Transverse colon (tissue), 4 donors: Measurements from ENCODE around the gene TNFSF11. TPM values are rescaled to one million over a fixed set of nuclear protein-coding genes. Genes with fewer than 3 reads are reported as not detected.

Source experiments
- DNase-seq: peaks from one replicate; pipeline ENCODE4 v3.0.0-alpha.2; 2019
- H3K27ac ChIP-seq, 4 donors: fragments of 200-600 bp; sonication (generic); 2 replicates each; pipeline ENCODE4 v1.5.1; 2016 to 2018; ENCODE audit warnings: inconsistent platforms in 4 of 4
- H3K27me3 ChIP-seq: fragments of 200-600 bp; sonication (generic); 2 replicates; pipeline ENCODE4 v1.5.1; 2017; ENCODE audit warnings: inconsistent platforms
- H3K36me3 ChIP-seq, 4 donors: fragments of 200-600 bp; sonication (generic); 2 replicates each; pipeline ENCODE4 v1.5.1; 2017 to 2019; ENCODE audit warnings: inconsistent platforms in 4 of 4
- H3K4me1 ChIP-seq, 4 donors: fragments of 200-600 bp; sonication (generic); 2 replicates each; pipeline ENCODE4 v1.5.1; 2017 to 2020; ENCODE audit warnings: inconsistent platforms in 4 of 4
- H3K4me3 ChIP-seq, 4 donors: fragments of 200-600 bp; sonication (generic); 1 replicate in 1 of 4; 2 replicates in 3 of 4; pipeline versions ENCODE4 v1.5.1 to v1.6.1; 2017 to 2019; ENCODE audit warnings: inconsistent platforms in 4 of 4
- H3K9me3 ChIP-seq, 2 donors: fragments of 200-600 bp; sonication (generic); 2 replicates each; pipeline ENCODE4 v1.5.1; 2017 to 2019; ENCODE audit warnings: inconsistent platforms in 2 of 2
- EP300 ChIP-seq: sonication (generic); formaldehyde crosslinking; IDR thresholded peaks from one replicate; pipeline ENCODE4 v1.6.1; 2017; ENCODE audit warnings: antibody characterized with exemption, low read depth
- POLR2A ChIP-seq: fragments of 450-650 bp; IDR thresholded peaks from one replicate; pipeline ENCODE4 v1.6.1; 2016; ENCODE audit warnings: antibody characterized with exemption, mild to moderate bottlenecking, moderate library complexity
- POLR2AphosphoS5 ChIP-seq, 3 donors: sonication (generic); formaldehyde crosslinking; IDR thresholded peaks; one replicate each; pipeline ENCODE4 v1.6.1; 2016; ENCODE audit warnings: antibody characterized with exemption in 3 of 3
- WGBS, 2 donors: methylation state at CpG; one replicate each; pipeline ENCODE4 v1.1.5; 2018; ENCODE audit warnings: low coverage in 1 of 2; 5-methylcytosine and 5-hydroxymethylcytosine counted together
- in situ Hi-C, 4 donors: fragments of 200-750 bp; cut with MboI; loops; one replicate each; pipeline versions ENCODE4 v1.15.0 to v1.15.1; 2017; ENCODE audit warnings: low sequenced_read_pairs in 3 of 4, low pct_ligation_motif_present in 1 of 4, low pct_unique_long_range_greater_than_20kb in 1 of 4
- intact Hi-C: fragments of 100-400 bp; cut with DNase I; formaldehyde crosslinking; loops from one replicate; pipeline ENCODE4 v1.15.1; 2023; ENCODE audit warnings: low total_unique reads
- total RNA-seq, 4 donors: library from RNA; depleted of rRNA; stranded (reverse); fragments of >200 nt; gene quantifications; one replicate each; pipeline ENCODE4 v1.1.0, GENCODE V29; 2016
- TF ChIP-seq, protein P1 (sequence below), 5 experiments: fragments of 200-600 bp in 3 of 5; fragments of 450-650 bp in 2 of 5; sonication (generic) in 3 of 5; IDR thresholded peaks; 1 replicate in 2 of 5; 2 replicates in 3 of 5; pipeline ENCODE4 v1.5.1; 2016 to 2017; ENCODE audit warnings: antibody characterized with exemption in 5 of 5, inconsistent platforms in 3 of 5, mild to moderate bottlenecking in 2 of 5, moderate library complexity in 1 of 5

TNFSF11 gene
- total RNA-seq, 4 donors from 2014 or later: 0.79 TPM; not detected in 3

DNA sequence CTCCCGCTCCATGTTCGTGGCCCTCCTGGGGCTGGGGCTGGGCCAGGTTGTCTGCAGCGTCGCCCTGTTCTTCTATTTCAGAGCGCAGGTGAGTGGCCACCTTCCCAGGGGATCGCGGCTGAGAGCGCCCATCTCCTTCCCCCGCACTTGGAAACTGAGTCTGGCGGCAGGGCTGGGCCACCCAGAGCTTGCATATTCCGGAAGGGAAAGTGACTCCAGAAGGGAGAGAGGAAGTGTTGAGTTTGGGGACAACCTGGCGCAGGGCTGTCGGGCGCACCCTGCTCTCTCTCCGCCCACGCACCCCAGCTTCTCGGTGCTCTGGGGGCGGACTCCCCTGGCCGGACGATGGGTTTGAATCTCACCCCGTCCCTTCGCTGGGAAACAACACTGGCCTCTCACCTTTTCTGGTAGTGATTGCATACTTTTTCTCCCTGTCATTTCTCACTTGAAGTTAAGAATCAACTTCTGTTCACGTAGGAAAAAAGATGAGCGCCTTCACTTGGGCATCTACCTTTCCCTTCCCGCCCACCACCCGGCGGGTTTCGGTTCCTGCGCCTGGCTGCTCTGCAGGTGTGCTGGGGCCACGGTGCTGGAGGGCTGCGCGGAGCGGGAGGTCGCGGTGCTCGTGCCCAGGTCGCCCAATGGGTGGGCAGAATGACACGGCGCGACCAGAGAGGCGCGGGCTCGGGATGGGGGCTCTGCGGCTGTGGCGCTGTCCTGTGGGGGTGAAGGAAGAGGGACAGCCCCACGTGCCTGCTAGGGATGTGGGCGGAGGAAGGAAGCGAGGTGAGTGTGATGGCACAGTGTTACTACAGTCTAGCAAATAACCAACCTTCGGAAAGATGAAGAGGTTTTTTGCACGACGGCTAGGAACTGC is 721 bp downstream of the TNFSF11 start:
- TF ChIP-seq, protein P1, sequence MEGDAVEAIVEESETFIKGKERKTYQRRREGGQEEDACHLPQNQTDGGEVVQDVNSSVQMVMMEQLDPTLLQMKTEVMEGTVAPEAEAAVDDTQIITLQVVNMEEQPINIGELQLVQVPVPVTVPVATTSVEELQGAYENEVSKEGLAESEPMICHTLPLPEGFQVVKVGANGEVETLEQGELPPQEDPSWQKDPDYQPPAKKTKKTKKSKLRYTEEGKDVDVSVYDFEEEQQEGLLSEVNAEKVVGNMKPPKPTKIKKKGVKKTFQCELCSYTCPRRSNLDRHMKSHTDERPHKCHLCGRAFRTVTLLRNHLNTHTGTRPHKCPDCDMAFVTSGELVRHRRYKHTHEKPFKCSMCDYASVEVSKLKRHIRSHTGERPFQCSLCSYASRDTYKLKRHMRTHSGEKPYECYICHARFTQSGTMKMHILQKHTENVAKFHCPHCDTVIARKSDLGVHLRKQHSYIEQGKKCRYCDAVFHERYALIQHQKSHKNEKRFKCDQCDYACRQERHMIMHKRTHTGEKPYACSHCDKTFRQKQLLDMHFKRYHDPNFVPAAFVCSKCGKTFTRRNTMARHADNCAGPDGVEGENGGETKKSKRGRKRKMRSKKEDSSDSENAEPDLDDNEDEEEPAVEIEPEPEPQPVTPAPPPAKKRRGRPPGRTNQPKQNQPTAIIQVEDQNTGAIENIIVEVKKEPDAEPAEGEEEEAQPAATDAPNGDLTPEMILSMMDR (IDR thresholded peaks at IDR 0.05): no peak
- TF ChIP-seq POLR2AphosphoS5 (IDR thresholded peaks at IDR 0.05) (no peak), EP300 (no peak)
- intact Hi-C loops (no loop called here), in situ Hi-C loops (loop anchor here in 2 of 4 donors (25.0 kb wide), 2 partner anchors 563 to 1238 kb away; no protein-coding TSS in a partner anchor)
- no peaks in the 10 kb centered on the region for H3K36me3 ChIP-seq
- peaks cover 72% of the 10 kb centered on the region for H3K27me3 ChIP-seq
- H3K4me1 ChIP-seq: peaks cover 6 to 24% (median 13%) of the 10 kb centered on the region in 4 donors
- H3K27ac ChIP-seq: no peak overlapping the region
- H3K4me3 ChIP-seq: peak overlapping the region in 3 of 4 donors; percentile 23 to 51 (median 37)
- H3K9me3 ChIP-seq: no peaks in the 10 kb centered on the region
- WGBS, 2 donors: 1 to 18% methylated on average over 3 to 47 of the region's 51 CpGs
- DNase-seq: no peak

DNA sequence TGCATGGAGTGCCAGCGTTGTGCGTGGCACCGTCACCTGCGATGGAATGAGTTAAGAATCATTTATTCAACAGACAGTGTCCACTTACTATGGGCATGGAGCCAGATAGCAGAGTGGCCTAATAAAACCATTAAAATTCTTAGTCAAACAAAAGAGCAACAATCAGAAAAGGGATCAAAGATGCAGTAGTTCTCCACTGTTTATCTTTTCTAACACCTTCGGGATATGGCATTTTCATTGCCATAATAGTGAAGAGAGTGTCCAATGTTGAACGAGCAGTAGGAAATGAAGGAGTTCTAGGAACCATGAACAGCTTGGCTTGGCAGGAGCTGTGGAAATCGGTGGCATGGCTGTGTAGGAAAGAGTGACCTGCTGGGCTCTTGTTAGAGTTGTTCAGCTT is 2.0 kb downstream of the TNFSF11 start:
- H3K27me3 ChIP-seq: peaks cover 72% of the 10 kb centered on the region
- H3K36me3 ChIP-seq: no peaks in the 10 kb centered on the region
- 61 to 68% methylated on average over 6 to 7 of the region's 7 CpGs for WGBS, 2 donors
- TF ChIP-seq, protein P1 (IDR thresholded peaks at IDR 0.05): no peak
- peak in 2 of 3 donors; percentile 9 to 51 for TF ChIP-seq POLR2AphosphoS5 (IDR thresholded peaks at IDR 0.05)
- no peak overlapping the region for H3K27ac ChIP-seq
- in situ Hi-C loops: loop anchor here in 2 of 4 donors (25.0 kb wide), 2 partner anchors 561 to 1236 kb away; no protein-coding TSS in a partner anchor
- intact Hi-C loops: no loop called here
- peaks cover 6 to 24% (median 13%) of the 10 kb centered on the region in 4 donors for H3K4me1 ChIP-seq
- no peak overlapping the region for H3K4me3 ChIP-seq
- DNase-seq: no peak
- no peaks in the 10 kb centered on the region for H3K9me3 ChIP-seq

DNA sequence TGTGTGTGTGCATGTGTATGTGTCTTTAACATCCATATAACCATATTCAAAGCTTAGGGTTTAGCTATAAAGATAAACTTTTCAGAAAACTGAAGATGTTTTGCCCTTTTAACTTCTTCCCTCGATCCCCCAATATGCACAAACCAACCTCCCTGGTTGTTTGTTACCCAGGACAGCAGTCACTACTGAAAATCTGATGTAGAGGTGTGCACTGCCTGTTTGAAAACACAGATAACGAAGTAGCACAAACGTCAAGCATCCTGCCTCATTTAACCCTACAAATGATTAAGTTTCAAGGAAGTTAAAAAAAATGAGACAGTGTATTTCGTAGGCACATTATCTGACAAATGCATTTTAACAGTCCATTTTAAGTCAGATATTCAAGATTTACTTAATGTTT is 3.6 kb downstream of the TNFSF11 start:
- in situ Hi-C loops (loop anchor here in 2 of 4 donors (25.0 kb wide), 2 partner anchors 560 to 1235 kb away; no protein-coding TSS in a partner anchor), intact Hi-C loops (no loop called here)
- Histone ChIP-seq H3K4me1 (peaks cover 6 to 24% (median 13%) of the 10 kb centered on the region in 4 donors), H3K27ac (no peak overlapping the region), H3K27me3 (peaks cover 63% of the 10 kb centered on the region), H3K9me3 (no peaks in the 10 kb centered on the region), H3K4me3 (no peak overlapping the region), H3K36me3 (no peaks in the 10 kb centered on the region)
- 45 to 60% methylated on average over 4 of the region's 4 CpGs for WGBS, 2 donors
- TF ChIP-seq POLR2A (no peak), EP300 (no peak), POLR2AphosphoS5 (IDR thresholded peaks at IDR 0.05) (no peak)
- TF ChIP-seq, protein P1 (IDR thresholded peaks at IDR 0.05): no peak
- DNase-seq: no peak

DNA sequence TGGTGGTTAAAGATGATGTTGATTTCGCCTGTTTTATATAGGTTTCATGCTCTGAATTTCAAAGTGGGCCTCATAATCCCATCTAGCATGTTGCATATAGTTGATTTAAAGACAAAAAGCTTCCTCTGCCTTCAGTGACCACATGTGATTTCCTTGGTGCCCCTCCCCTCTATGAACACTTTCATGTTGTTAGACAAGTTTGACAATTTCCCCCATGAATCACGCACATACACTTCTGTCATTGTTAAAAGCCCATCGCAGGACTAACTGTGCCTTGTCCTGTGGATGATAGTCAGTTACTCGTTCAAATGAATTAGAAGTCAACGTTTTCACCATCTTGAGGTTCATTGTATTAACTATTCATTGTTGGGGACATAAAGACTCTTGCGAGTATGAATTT is 6.7 kb downstream of the TNFSF11 start:
- no peak for DNase-seq
- TF ChIP-seq EP300: no peak
- TF ChIP-seq, protein P1 (IDR thresholded peaks at IDR 0.05): no peak
- TF ChIP-seq POLR2A: no peak
- TF ChIP-seq POLR2AphosphoS5 (IDR thresholded peaks at IDR 0.05): no peak
- Histone ChIP-seq H3K4me1 (peaks cover 0 to 7% (median 0%) of the 10 kb centered on the region in 4 donors), H3K27me3 (peaks cover 32% of the 10 kb centered on the region), H3K9me3 (no peaks in the 10 kb centered on the region), H3K36me3 (no peaks in the 10 kb centered on the region), H3K4me3 (no peak overlapping the region), H3K27ac (no peak overlapping the region)
- WGBS, 2 donors: 70% methylated on average over 6 of the region's 6 CpGs
- in situ Hi-C loops: loop anchor here in 2 of 4 donors (25.0 kb wide), 2 partner anchors 557 to 1232 kb away; no protein-coding TSS in a partner anchor
- intact Hi-C loops: no loop called here
